ENCODE measurements around the gene FAT2. TPM values are rescaled to one million over a fixed set of nuclear protein-coding genes. Genes with fewer than 3 reads are reported as not detected.
A peak's percentile ranks its signal among the peaks of the same experiment; 100 is the strongest.

Gene FAT2
- total RNA-seq, 4 donors from 2014 or later, result not detected

DNA sequence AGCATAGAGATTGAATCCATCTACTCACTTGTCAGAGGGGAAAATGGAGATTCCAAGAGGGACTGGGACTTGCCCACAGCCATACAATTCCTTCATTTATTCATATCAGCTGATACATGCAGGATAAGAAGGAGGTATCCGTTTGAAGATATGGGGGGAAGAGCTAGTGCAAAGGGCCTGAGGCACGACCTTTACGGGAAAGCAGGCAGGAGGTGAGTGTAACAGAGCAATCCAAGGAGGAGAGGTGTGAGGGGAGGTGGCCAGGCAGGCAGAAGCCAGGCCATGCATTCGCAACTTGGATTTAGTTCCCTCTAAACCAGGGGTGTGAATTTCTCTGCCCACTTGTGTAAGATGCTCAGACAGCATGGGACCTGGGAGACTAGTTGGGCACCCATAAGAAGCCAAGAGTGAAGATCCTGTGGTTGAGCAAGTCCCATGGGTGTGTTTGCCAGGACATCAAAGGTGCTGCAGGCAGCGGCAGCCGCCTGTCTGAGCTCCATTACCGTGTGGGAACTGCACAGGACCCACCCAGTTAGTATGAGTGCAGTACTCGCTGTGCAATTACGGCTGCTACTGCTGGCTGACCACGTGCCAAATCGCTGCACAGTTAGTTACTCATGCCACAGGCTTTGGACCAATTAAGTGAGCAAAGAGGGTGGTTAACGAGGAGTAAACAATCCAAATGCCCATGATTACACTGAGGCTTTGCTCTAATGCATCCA is 31.4 kb upstream of the FAT2 start:
- intact Hi-C loops (cut with DNase I; ENCODE audit: low total_unique reads), result no loop called here
- Histone ChIP-seq H3K27me3 (no peaks in the 10 kb centered on the region), H3K4me3 (no peak overlapping the region), H3K36me3 (no peaks in the 10 kb centered on the region), H3K9me3 (no peaks in the 10 kb centered on the region), H3K27ac (no peak overlapping the region), H3K4me1 (peaks cover 6 to 11% of the 10 kb centered on the region in 2 donors)
- ATAC-seq (no peak), DNase-seq (no peak)
- in situ Hi-C loops (cut with MboI; ENCODE audit: low sequenced_read_pairs in 4 of 4), result no loop called here
- no peak for TF ChIP-seq CTCF (IDR thresholded peaks at IDR 0.05 in 4 of 5, conservative IDR thresholded peaks at IDR 0.05 in 1 of 5)
- no peak for TF ChIP-seq POLR2A (IDR thresholded peaks at IDR 0.05)

- Histone ChIP-seq H3K27ac (no peak overlapping the region), H3K27me3 (no peaks in the 10 kb centered on the region), H3K4me1 (peaks cover 6 to 11% of the 10 kb centered on the region in 2 donors), H3K36me3 (no peaks in the 10 kb centered on the region), H3K4me3 (no peak overlapping the region), H3K9me3 (no peaks in the 10 kb centered on the region)
- in situ Hi-C loops (cut with MboI; ENCODE audit: low sequenced_read_pairs in 4 of 4), result no loop called here
- intact Hi-C loops (cut with DNase I; ENCODE audit: low total_unique reads), result no loop called here
- no peak for DNase-seq
- ATAC-seq, result no peak
- TF ChIP-seq CTCF (IDR thresholded peaks at IDR 0.05 in 4 of 5, conservative IDR thresholded peaks at IDR 0.05 in 1 of 5), result no peak
- no peak for TF ChIP-seq POLR2A (IDR thresholded peaks at IDR 0.05)
Observed at GRCh38 chr5:151620461-151620840, 29.3 kb upstream of the FAT2 start.

DNA sequence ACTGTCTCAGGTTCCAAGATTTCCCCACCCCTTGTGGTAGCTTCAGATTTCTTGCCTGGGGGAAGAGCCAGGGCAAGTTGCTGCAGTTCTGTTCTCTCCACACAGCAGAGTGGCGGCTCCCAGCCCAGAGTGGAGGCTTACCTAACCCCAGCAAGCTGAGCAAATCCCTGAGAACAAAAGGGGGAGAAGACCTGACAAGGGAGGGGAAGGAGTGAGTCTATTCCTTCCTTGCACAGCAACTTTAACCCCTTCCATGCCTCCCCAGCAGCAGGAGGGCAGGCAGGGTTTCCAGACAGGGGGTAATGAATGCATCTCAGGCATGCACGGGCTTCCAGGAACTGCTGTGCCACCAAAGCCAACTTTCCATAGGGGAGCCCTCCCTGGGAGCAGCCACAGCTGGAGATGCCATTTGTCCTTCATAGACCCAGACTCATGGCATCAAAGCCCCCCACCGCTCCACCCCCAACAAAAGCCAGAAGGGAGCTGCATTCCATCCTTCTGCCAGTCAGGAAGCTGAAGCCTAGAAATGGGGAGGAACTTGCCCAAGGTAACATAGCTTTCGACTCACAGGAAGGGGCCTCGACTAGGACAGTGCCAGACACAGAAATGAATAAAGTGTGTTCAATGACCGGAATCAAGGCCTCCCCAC is 28.8 kb upstream of the FAT2 start:
- Histone ChIP-seq H3K4me3 (no peak overlapping the region), H3K27me3 (no peaks in the 10 kb centered on the region), H3K36me3 (no peaks in the 10 kb centered on the region), H3K4me1 (peaks cover 6 to 11% of the 10 kb centered on the region in 2 donors), H3K9me3 (no peaks in the 10 kb centered on the region), H3K27ac (no peak overlapping the region)
- intact Hi-C loops (cut with DNase I; ENCODE audit: low total_unique reads), result no loop called here
- DNase-seq (peak in 1 of 2 donors; percentile 26), ATAC-seq (peak; percentile 67 to 82)
- in situ Hi-C loops (cut with MboI; ENCODE audit: low sequenced_read_pairs in 4 of 4), result no loop called here
- TF ChIP-seq CTCF (IDR thresholded peaks at IDR 0.05 in 4 of 5, conservative IDR thresholded peaks at IDR 0.05 in 1 of 5) (no peak), POLR2A (IDR thresholded peaks at IDR 0.05) (no peak)

GRCh38 chr5:151618907-151619306 is 27.8 kb upstream of the FAT2 start:
- H3K36me3 ChIP-seq, result no peaks in the 10 kb centered on the region
- no peaks in the 10 kb centered on the region for H3K9me3 ChIP-seq
- no peak overlapping the region for H3K4me3 ChIP-seq
- peaks cover 6 to 8% of the 10 kb centered on the region in 2 donors for H3K4me1 ChIP-seq
- H3K27ac ChIP-seq, result no peak overlapping the region
- TF ChIP-seq CTCF (IDR thresholded peaks at IDR 0.05 in 4 of 5, conservative IDR thresholded peaks at IDR 0.05 in 1 of 5) (no peak), POLR2A (IDR thresholded peaks at IDR 0.05) (no peak)
- no peaks in the 10 kb centered on the region for H3K27me3 ChIP-seq
- in situ Hi-C loops (cut with MboI; ENCODE audit: low sequenced_read_pairs in 4 of 4) (no loop called here), intact Hi-C loops (cut with DNase I; ENCODE audit: low total_unique reads) (no loop called here)
- no peak for ATAC-seq
- DNase-seq, result no peak

Measured in gastrocnemius medialis (tissue), 4 donors.